Cardiac fibroblast (primary cell): ENCODE results near the gene NECAP2.

ENCODE experiments used
- DNase-seq, 2 donors: peaks; one replicate each; pipeline versions ENCODE4 v3.0.0 to v3.0.0-alpha.2; 2010; ENCODE audit warnings: low read depth in 2 of 2
- H3K4me3 ChIP-seq, 2 donors: replicated peaks in 1 of 2; 1 replicate in 1 of 2; 2 replicates in 1 of 2; pipeline ENCODE4 v1.5.1; 2011; ENCODE audit warnings: low read depth in 2 of 2, low read length in 2 of 2, mild to moderate bottlenecking in 2 of 2, moderate library complexity in 1 of 2
- CTCF ChIP-seq: IDR thresholded peaks from one replicate; pipeline ENCODE4 v1.5.1; 2011; ENCODE audit warnings: low read depth, mild to moderate bottlenecking, low read length, inconsistent platforms

The NECAP2 gene

GRCh38 chr1:16443975-16444770 lies 3.6 kb downstream of the NECAP2 start:
- no peak for DNase-seq
- no peak for TF ChIP-seq CTCF
- no peak overlapping the region for H3K4me3 ChIP-seq

- TF ChIP-seq CTCF = no peak
- no peak overlapping the region for H3K4me3 ChIP-seq
- DNase-seq = no peak
Measured at GRCh38 chr1:16445052-16445451, 4.5 kb downstream of the NECAP2 start.

DNA sequence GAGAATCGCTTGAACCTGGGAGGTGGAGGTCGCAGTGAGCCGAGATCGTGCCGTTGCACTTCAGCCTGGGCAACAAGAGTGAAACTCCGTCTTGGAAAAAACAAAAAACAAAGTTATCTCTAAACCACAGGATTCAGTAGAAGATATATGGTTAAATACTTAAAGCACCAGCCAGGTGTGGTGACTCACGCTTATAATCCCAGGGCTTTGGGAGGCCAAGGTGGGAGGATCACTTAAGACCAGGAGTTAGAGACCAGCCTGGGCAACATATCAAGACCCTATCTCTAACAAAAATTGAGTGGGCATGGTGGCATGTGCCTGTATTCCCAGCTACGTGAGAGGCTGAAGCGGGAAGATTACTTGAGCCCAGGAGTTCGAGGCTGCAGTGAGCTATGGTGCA lies 5.6 kb downstream of the NECAP2 start:
- H3K4me3 ChIP-seq = no peak overlapping the region
- DNase-seq = no peak
- TF ChIP-seq CTCF = no peak

GRCh38 chr1:16447641-16448040 lies 7.1 kb downstream of the NECAP2 start:
- H3K4me3 ChIP-seq = no peak overlapping the region
- no peak for TF ChIP-seq CTCF
- no peak for DNase-seq

- H3K4me3 ChIP-seq = no peak overlapping the region
Measured at GRCh38 chr1:16449065-16449464, 8.5 kb downstream of the NECAP2 start.

DNA sequence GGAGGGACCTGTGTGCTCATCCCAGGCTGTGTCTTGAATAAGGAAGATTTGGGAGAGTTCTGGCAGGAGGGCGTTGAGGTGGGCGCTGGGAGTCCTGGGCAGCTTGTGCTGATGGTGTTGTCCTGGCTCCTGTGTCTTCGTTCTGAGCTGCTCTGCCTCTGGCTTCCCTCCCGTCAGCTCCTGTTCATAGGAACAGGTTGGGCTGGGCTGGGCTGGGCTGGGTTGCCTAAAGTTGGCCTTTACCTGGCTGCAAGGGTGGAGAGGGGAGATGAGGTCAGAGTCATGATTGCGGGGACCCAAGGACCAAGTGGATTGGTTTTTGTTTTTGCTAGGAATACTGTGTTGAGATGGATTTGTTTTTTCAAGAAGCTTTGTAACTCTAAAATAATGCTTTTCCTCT lies 9.1 kb downstream of the NECAP2 start:
- no peak for TF ChIP-seq CTCF
- H3K4me3 ChIP-seq = no peak overlapping the region
- no peak for DNase-seq

More at GRCh38 chr1:16449065-16449464, 8.5 kb downstream of the NECAP2 start:
- DNase-seq = no peak
- TF ChIP-seq CTCF = no peak
